GM23338 (cell line): ENCODE measurements around the gene ARL14. TPM values are rescaled to one million over a fixed set of nuclear protein-coding genes. Genes with fewer than 3 reads are reported as not detected.

Experiments
- polyA plus RNA-seq: library from polyadenylated mRNA; unstranded; fragments of >200 nt; fragmentation: Nextera tagmentation; extraction: Ambion mirVana; gene quantifications from 2 replicates; pipeline ENCODE4 v1.2.1, GENCODE V29; 2016
- small RNA-seq: library from RNA; depleted of rRNA; stranded (forward); fragments of <200 nt; gene quantifications from one replicate; pipeline ENCODE3, GENCODE V24; 2014; ENCODE audit warnings: low replicate concordance
- total RNA-seq: library from RNA; depleted of rRNA; stranded (reverse); fragments of >200 nt; shearing (Covaris generic); gene quantifications from 2 replicates; pipeline ENCODE4 v1.2.3, GENCODE V29; 2014; rRNA removed

Gene ARL14
- total and polyA plus RNA-seq, 2 experiments from 2014 or later: not detected

Small RNA genes within 50 kb of the gene (small RNA-seq; reads per million reads assigned to genes)
- not detected for gene RF00139

Other genes starting within 250 kb of the ARL14 start
- 46.2 and 49.4 TPM in 2 replicates for gene TRIM59, start 227.4 kb upstream of the ARL14 start, total RNA-seq
- 79.9 and 98.6 TPM in 2 replicates for gene TRIM59, start 227.4 kb upstream of the ARL14 start, polyA plus RNA-seq
- gene KPNA4, start 111.6 kb upstream of the ARL14 start, total RNA-seq: 32.2 and 36.2 TPM in 2 replicates
- 17.0 and 17.8 TPM in 2 replicates for gene KPNA4, start 111.6 kb upstream of the ARL14 start, polyA plus RNA-seq
- gene PPM1L, start 79.1 kb downstream of the ARL14 start, total RNA-seq: 20.9 and 26.4 TPM in 2 replicates
- gene PPM1L, start 79.1 kb downstream of the ARL14 start, polyA plus RNA-seq: 2.9 and 3.9 TPM in 2 replicates